Measurements from ENCODE around the gene CPN2.

GRCh38 chr3:194397757-194398312 is 46.7 kb upstream of the CPN2 start:
- TF ChIP-seq RAD21 (conservative IDR thresholded peaks at IDR 0.05 in 1 of 2, IDR thresholded peaks at IDR 0.05 in 1 of 2) (no peak), CHD2 (IDR thresholded peaks at IDR 0.05; ENCODE audit: low read length, partially characterized antibody) (no peak), USF2 (IDR thresholded peaks at IDR 0.05) (no peak)
- TF ChIP-seq, protein P1, sequence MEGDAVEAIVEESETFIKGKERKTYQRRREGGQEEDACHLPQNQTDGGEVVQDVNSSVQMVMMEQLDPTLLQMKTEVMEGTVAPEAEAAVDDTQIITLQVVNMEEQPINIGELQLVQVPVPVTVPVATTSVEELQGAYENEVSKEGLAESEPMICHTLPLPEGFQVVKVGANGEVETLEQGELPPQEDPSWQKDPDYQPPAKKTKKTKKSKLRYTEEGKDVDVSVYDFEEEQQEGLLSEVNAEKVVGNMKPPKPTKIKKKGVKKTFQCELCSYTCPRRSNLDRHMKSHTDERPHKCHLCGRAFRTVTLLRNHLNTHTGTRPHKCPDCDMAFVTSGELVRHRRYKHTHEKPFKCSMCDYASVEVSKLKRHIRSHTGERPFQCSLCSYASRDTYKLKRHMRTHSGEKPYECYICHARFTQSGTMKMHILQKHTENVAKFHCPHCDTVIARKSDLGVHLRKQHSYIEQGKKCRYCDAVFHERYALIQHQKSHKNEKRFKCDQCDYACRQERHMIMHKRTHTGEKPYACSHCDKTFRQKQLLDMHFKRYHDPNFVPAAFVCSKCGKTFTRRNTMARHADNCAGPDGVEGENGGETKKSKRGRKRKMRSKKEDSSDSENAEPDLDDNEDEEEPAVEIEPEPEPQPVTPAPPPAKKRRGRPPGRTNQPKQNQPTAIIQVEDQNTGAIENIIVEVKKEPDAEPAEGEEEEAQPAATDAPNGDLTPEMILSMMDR (IDR thresholded peaks at IDR 0.05), result no peak
